Measurements from ENCODE around the gene PITRM1.
"Not testable (repeated sequence)": the region's sequence is repeated elsewhere in the genome, so short reads cannot be mapped to it uniquely, and the experiment has no call there.

Gene PITRM1

DNA sequence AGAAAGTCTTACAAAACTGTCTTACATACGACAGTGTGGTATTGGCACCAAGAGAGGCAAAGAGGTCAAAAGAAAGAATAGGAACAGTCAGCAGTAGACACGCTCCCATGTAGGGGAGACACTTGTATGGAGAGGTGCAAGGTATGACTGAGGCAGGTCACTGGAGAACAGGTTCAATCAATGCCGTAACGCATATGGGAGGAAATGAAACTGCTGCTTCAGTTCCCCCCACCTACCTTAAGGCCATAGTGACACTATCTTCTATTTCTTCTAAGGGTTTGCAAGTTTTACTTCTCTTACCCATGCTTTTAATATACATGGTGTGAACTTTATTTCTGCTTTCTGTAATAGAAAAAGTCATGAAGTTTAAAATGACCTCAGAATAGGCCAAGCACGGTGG, 5.5 kb upstream of the PITRM1 start:
- no peaks in the 10 kb centered on the region for H3K36me3 ChIP-seq (ENCODE audit: control insufficient read depth in 4 of 4, insufficient read depth in 4 of 4, low read length in 3 of 4)
- no peak overlapping the region for H3K27ac ChIP-seq (ENCODE audit: insufficient read depth in 1 of 2, low read depth in 1 of 2, low read length in 2 of 2, poor library complexity in 1 of 2, severe bottlenecking in 2 of 2)
- no peaks in the 10 kb centered on the region for H3K9me3 ChIP-seq (ENCODE audit: control extremely low read depth in 1 of 5, control insufficient read depth in 4 of 5, insufficient read depth in 2 of 5, low read depth in 1 of 5, low read length in 4 of 5)
- WGBS (ENCODE audit: insufficient coverage): 82% methylated on average over 3 of the region's 5 CpGs
- ChIA-PET CTCF (no interaction called here), POLR2A (no interaction called here)
- H3K27me3 ChIP-seq (replicated peaks in 2 of 5; ENCODE audit: control insufficient read depth in 4 of 5, insufficient read depth in 5 of 5, low read length in 4 of 5): no peaks in the 10 kb centered on the region
- H3K4me1 ChIP-seq (ENCODE audit: control extremely low read depth in 1 of 4, control insufficient read depth in 4 of 4, insufficient read depth in 4 of 4, low read length in 3 of 4): peaks cover 0 to 14% (median 13%) of the 10 kb centered on the region in 4 experiments
- H3K4me3 ChIP-seq (ENCODE audit: control insufficient read depth in 1 of 7, extremely low read depth in 1 of 7, insufficient read depth in 4 of 7, low read depth in 2 of 7, low read length in 6 of 7): no peak overlapping the region
- DNase-seq: no peak

- CTCF ChIA-PET: interaction anchor here (1.2 kb wide), 1 partner anchor 20 kb away, joined by 3 read pairs; no protein-coding TSS in a partner anchor
- 61% methylated on average over 18 of the region's 26 CpGs for WGBS (ENCODE audit: insufficient coverage)
- no peak overlapping the region for H3K27ac ChIP-seq (ENCODE audit: insufficient read depth in 1 of 2, low read depth in 1 of 2, low read length in 2 of 2, poor library complexity in 1 of 2, severe bottlenecking in 2 of 2)
Observed at GRCh38 chr10:3173171-3173878, 743 bp upstream of the PITRM1 start.

DNA sequence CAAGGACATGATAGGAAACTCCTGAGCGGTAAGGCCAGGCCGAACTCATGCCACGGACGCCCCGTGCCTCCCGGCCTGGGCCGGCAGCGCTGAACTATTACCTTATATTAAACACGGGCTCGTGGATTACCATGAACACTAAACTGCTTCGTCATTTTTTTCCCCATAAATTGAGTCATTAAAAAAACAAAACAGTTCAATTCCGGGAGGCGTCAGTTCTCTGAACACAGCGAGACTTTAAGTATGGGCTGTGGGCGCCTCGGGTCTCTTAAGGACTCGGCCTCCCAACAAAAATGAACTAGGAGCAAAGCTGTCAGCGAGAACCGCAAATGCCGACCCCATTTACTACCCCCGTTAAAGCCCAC, 519 bp downstream of the PITRM1 start:
- Histone ChIP-seq H3K4me3 (ENCODE audit: control insufficient read depth in 1 of 7, extremely low read depth in 1 of 7, insufficient read depth in 4 of 7, low read depth in 2 of 7, low read length in 6 of 7) (peak overlapping the region; percentile 72 to 95 (median 86)), H3K4me1 (ENCODE audit: control extremely low read depth in 1 of 4, control insufficient read depth in 4 of 4, insufficient read depth in 4 of 4, low read length in 3 of 4) (peaks cover 3 to 14% (median 12%) of the 10 kb centered on the region in 4 experiments), H3K36me3 (ENCODE audit: control insufficient read depth in 4 of 4, insufficient read depth in 4 of 4, low read length in 3 of 4) (peaks cover 7 to 30% (median 26%) of the 10 kb centered on the region in 4 experiments), H3K27me3 (replicated peaks in 2 of 5; ENCODE audit: control insufficient read depth in 4 of 5, insufficient read depth in 5 of 5, low read length in 4 of 5) (no peaks in the 10 kb centered on the region), H3K9me3 (ENCODE audit: control extremely low read depth in 1 of 5, control insufficient read depth in 4 of 5, insufficient read depth in 2 of 5, low read depth in 1 of 5, low read length in 4 of 5) (no peaks in the 10 kb centered on the region), H3K27ac (ENCODE audit: insufficient read depth in 1 of 2, low read depth in 1 of 2, low read length in 2 of 2, poor library complexity in 1 of 2, severe bottlenecking in 2 of 2) (peak overlapping the region; percentile 90 to 91)
- POLR2A ChIA-PET: interaction anchor here (0.6 to 1.3 kb wide), 3 partner anchors 104 to 1851 kb away, joined by 3 to 6 read pairs (median 3); partner anchors contain the start of gene PFKP
- CTCF ChIA-PET: interaction anchor here (0.9 kb wide), 1 partner anchor 16 kb away, joined by 5 read pairs; no protein-coding TSS in a partner anchor
- peak in 2 of 3 donors; percentile 36 to 60 for DNase-seq
- 0% methylated on average over 20 of the region's 21 CpGs for WGBS (ENCODE audit: insufficient coverage)

More at GRCh38 chr10:3173171-3173878, 743 bp upstream of the PITRM1 start:
- peaks cover 3 to 14% (median 12%) of the 10 kb centered on the region in 4 experiments for H3K4me1 ChIP-seq (ENCODE audit: control extremely low read depth in 1 of 4, control insufficient read depth in 4 of 4, insufficient read depth in 4 of 4, low read length in 3 of 4)
- H3K9me3 ChIP-seq (ENCODE audit: control extremely low read depth in 1 of 5, control insufficient read depth in 4 of 5, insufficient read depth in 2 of 5, low read depth in 1 of 5, low read length in 4 of 5): no peaks in the 10 kb centered on the region
- DNase-seq: no peak
- H3K36me3 ChIP-seq (ENCODE audit: control insufficient read depth in 4 of 4, insufficient read depth in 4 of 4, low read length in 3 of 4): peaks cover 6 to 17% (median 14%) of the 10 kb centered on the region in 4 experiments
- H3K27me3 ChIP-seq (replicated peaks in 2 of 5; ENCODE audit: control insufficient read depth in 4 of 5, insufficient read depth in 5 of 5, low read length in 4 of 5): no peaks in the 10 kb centered on the region
- H3K4me3 ChIP-seq (ENCODE audit: control insufficient read depth in 1 of 7, extremely low read depth in 1 of 7, insufficient read depth in 4 of 7, low read depth in 2 of 7, low read length in 6 of 7): peak overlapping the region in 5 of 7 experiments; percentile 44 to 78 (median 59)
- POLR2A ChIA-PET: interaction anchor here (0.5 to 1.3 kb wide), 3 partner anchors 8 to 105 kb away, joined by 3 to 6 read pairs (median 4); partner anchors contain the start of gene PFKP

DNA sequence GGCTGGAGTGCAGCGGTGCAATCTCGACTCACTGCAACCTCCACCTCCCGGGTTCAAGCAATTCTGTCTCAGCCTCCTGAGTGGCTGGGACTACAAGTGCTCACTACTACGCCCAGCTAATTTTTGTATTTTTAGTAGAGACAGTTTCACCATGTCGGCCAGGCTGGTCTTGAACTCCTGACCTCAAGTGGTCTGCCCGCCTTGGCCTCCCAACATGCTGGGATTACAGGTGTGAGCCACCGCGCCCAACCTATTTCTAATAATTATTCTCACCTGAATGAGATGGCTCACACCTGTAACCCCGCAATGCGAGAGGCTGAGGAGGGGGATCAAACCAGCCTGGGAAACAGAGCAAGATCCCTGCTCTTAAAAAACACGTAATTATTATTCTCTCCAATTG, 1.1 kb downstream of the PITRM1 start:
- CTCF ChIA-PET; DNase-seq; H3K9me3 ChIP-seq (ENCODE audit: control extremely low read depth in 1 of 5, control insufficient read depth in 4 of 5, insufficient read depth in 2 of 5, low read depth in 1 of 5, low read length in 4 of 5); H3K27me3 ChIP-seq (replicated peaks in 2 of 5; ENCODE audit: control insufficient read depth in 4 of 5, insufficient read depth in 5 of 5, low read length in 4 of 5); POLR2A ChIA-PET: not testable (repeated sequence)
- peaks cover 3 to 14% (median 12%) of the 10 kb centered on the region in 4 experiments for H3K4me1 ChIP-seq (ENCODE audit: control extremely low read depth in 1 of 4, control insufficient read depth in 4 of 4, insufficient read depth in 4 of 4, low read length in 3 of 4)
- H3K27ac ChIP-seq (ENCODE audit: insufficient read depth in 1 of 2, low read depth in 1 of 2, low read length in 2 of 2, poor library complexity in 1 of 2, severe bottlenecking in 2 of 2): peak overlapping the region in 1 of 2 experiments; percentile 90
- peak overlapping the region in 6 of 7 experiments; percentile 78 to 95 (median 86) for H3K4me3 ChIP-seq (ENCODE audit: control insufficient read depth in 1 of 7, extremely low read depth in 1 of 7, insufficient read depth in 4 of 7, low read depth in 2 of 7, low read length in 6 of 7)
- WGBS (ENCODE audit: insufficient coverage): 99% methylated on average over 8 of the region's 11 CpGs
- peaks cover 8 to 36% (median 31%) of the 10 kb centered on the region in 4 experiments for H3K36me3 ChIP-seq (ENCODE audit: control insufficient read depth in 4 of 4, insufficient read depth in 4 of 4, low read length in 3 of 4)

DNA sequence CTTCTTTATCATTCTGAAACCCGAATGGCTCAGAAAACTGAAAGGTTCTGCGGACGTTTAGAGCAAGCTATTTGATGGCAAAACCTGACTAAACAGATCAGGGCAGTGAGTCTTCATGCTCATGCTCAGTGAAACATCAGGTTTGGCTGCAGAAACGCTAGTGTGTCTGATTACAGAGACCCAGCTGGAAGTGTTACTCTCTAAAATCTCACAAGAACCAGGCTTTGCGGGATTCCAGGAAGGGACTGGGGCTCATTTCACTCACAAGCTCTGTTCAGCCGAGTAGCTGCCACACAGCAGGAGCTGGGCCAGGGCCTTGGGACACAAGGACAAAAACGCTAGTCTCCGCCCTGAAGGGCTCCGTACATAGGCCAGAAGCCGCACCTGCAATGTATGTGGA, 2.9 kb downstream of the PITRM1 start:
- no peak overlapping the region for H3K27ac ChIP-seq (ENCODE audit: insufficient read depth in 1 of 2, low read depth in 1 of 2, low read length in 2 of 2, poor library complexity in 1 of 2, severe bottlenecking in 2 of 2)
- DNase-seq: no peak
- peaks cover 12 to 54% (median 47%) of the 10 kb centered on the region in 4 experiments for H3K36me3 ChIP-seq (ENCODE audit: control insufficient read depth in 4 of 4, insufficient read depth in 4 of 4, low read length in 3 of 4)
- 96% methylated on average over 10 of the region's 10 CpGs for WGBS (ENCODE audit: insufficient coverage)
- no peaks in the 10 kb centered on the region for H3K27me3 ChIP-seq (replicated peaks in 2 of 5; ENCODE audit: control insufficient read depth in 4 of 5, insufficient read depth in 5 of 5, low read length in 4 of 5)
- ChIA-PET CTCF (interaction anchor here (1.6 kb wide), 1 partner anchor 16 kb away, joined by 4 read pairs; no protein-coding TSS in a partner anchor), POLR2A (no interaction called here)
- H3K4me3 ChIP-seq (ENCODE audit: control insufficient read depth in 1 of 7, extremely low read depth in 1 of 7, insufficient read depth in 4 of 7, low read depth in 2 of 7, low read length in 6 of 7): no peak overlapping the region
- peaks cover 3 to 14% (median 12%) of the 10 kb centered on the region in 4 experiments for H3K4me1 ChIP-seq (ENCODE audit: control extremely low read depth in 1 of 4, control insufficient read depth in 4 of 4, insufficient read depth in 4 of 4, low read length in 3 of 4)
- no peaks in the 10 kb centered on the region for H3K9me3 ChIP-seq (ENCODE audit: control extremely low read depth in 1 of 5, control insufficient read depth in 4 of 5, insufficient read depth in 2 of 5, low read depth in 1 of 5, low read length in 4 of 5)

- Histone ChIP-seq H3K27ac (ENCODE audit: insufficient read depth in 1 of 2, low read depth in 1 of 2, low read length in 2 of 2, poor library complexity in 1 of 2, severe bottlenecking in 2 of 2) (no peak overlapping the region), H3K36me3 (ENCODE audit: control insufficient read depth in 4 of 4, insufficient read depth in 4 of 4, low read length in 3 of 4) (peaks cover 12 to 58% (median 51%) of the 10 kb centered on the region in 4 experiments), H3K27me3 (replicated peaks in 2 of 5; ENCODE audit: control insufficient read depth in 4 of 5, insufficient read depth in 5 of 5, low read length in 4 of 5) (no peaks in the 10 kb centered on the region), H3K9me3 (ENCODE audit: control extremely low read depth in 1 of 5, control insufficient read depth in 4 of 5, insufficient read depth in 2 of 5, low read depth in 1 of 5, low read length in 4 of 5) (no peaks in the 10 kb centered on the region), H3K4me3 (ENCODE audit: control insufficient read depth in 1 of 7, extremely low read depth in 1 of 7, insufficient read depth in 4 of 7, low read depth in 2 of 7, low read length in 6 of 7) (no peak overlapping the region), H3K4me1 (ENCODE audit: control extremely low read depth in 1 of 4, control insufficient read depth in 4 of 4, insufficient read depth in 4 of 4, low read length in 3 of 4) (peaks cover 3 to 14% (median 12%) of the 10 kb centered on the region in 4 experiments)
- CTCF ChIA-PET: interaction anchor here (1.6 kb wide), 1 partner anchor 15 kb away, joined by 4 read pairs; no protein-coding TSS in a partner anchor
- POLR2A ChIA-PET: no interaction called here
- DNase-seq: no peak
- 96% methylated on average over 9 of the region's 10 CpGs for WGBS (ENCODE audit: insufficient coverage)
Observed at GRCh38 chr10:3169271-3169670, 3.3 kb downstream of the PITRM1 start.

Measured in common myeloid progenitor, CD34-positive (primary cell).